Loucy (cell line): ENCODE results near the gene RFC1.

ENCODE experiments used
- H2AFZ ChIP-seq: fragments of 200-600 bp; sonication (generic); 2 replicates; pipeline ENCODE4 v1.6.0; 2016; ENCODE audit warnings: antibody characterized with exemption, mild to moderate bottlenecking, low read length, moderate library complexity
- H3F3A ChIP-seq: fragments of 200-600 bp; 2 replicates; pipeline ENCODE4 v1.6.0; 2016; ENCODE audit warnings: antibody characterized with exemption, low read depth, mild to moderate bottlenecking
- H3K27me3 ChIP-seq: fragments of 200-600 bp; sonication (generic); 2 replicates; pipeline ENCODE4 v1.6.1; 2014; ENCODE audit warnings: low read length, mild to moderate bottlenecking; ENCODE audit not compliant: insufficient read depth, poor library complexity, severe bottlenecking
- H3K36me3 ChIP-seq: fragments of 200-600 bp; sonication (generic); 2 replicates; pipeline ENCODE4 v1.6.1; 2016; ENCODE audit warnings: low read length; ENCODE audit not compliant: insufficient read depth
- H3K4me1 ChIP-seq: fragments of 200-600 bp; sonication (generic); 2 replicates; pipeline ENCODE4 v1.5.1; 2014; ENCODE audit warnings: low read length, mild to moderate bottlenecking; ENCODE audit not compliant: insufficient read depth, poor library complexity, severe bottlenecking
- H3K4me2 ChIP-seq: fragments of 200-600 bp; sonication (generic); 2 replicates; pipeline ENCODE4 v1.6.0; 2014; ENCODE audit warnings: antibody characterized with exemption, low read length, low read depth, mild to moderate bottlenecking; ENCODE audit not compliant: poor library complexity, severe bottlenecking
- H3K4me3 ChIP-seq: fragments of 200-600 bp; sonication (generic); 2 replicates; pipeline ENCODE4 v1.5.1; 2014; ENCODE audit warnings: low read length, mild to moderate bottlenecking, mixed read lengths; ENCODE audit not compliant: poor library complexity, severe bottlenecking
- H3K79me2 ChIP-seq: fragments of 200-600 bp; sonication (generic); 2 replicates; pipeline ENCODE4 v1.6.1; 2014; ENCODE audit warnings: low read length; ENCODE audit not compliant: insufficient read depth
- H3K9ac ChIP-seq: fragments of 200-600 bp; sonication (generic); 2 replicates; pipeline ENCODE4 v1.6.0; 2014; ENCODE audit warnings: mild to moderate bottlenecking, low read depth, low read length, moderate library complexity; ENCODE audit not compliant: poor library complexity, severe bottlenecking
- H3K9me2 ChIP-seq: fragments of 200-600 bp; sonication (generic); replicated peaks from 2 replicates; pipeline ENCODE4 v1.6.1; 2016; ENCODE audit warnings: low read depth, low read length, mixed read lengths
- H3K9me3 ChIP-seq: fragments of 200-600 bp; sonication (generic); 2 replicates; pipeline ENCODE4 v1.6.1; 2014; ENCODE audit warnings: mild to moderate bottlenecking, antibody characterized with exemption, low read length, low read depth; ENCODE audit not compliant: insufficient read depth
- H4K20me1 ChIP-seq: fragments of 200-600 bp; sonication (generic); 2 replicates; pipeline ENCODE4 v1.6.0; 2014; ENCODE audit warnings: antibody characterized with exemption, low read length, mild to moderate bottlenecking; ENCODE audit not compliant: insufficient read depth, poor library complexity, severe bottlenecking
- CTCF ChIP-seq: fragments of 200-600 bp; sonication (generic); conservative IDR thresholded peaks from 2 replicates; pipeline ENCODE4 v1.5.1; 2014; ENCODE audit warnings: mild to moderate bottlenecking, antibody characterized with exemption, low read length
- EZH2phosphoT487 ChIP-seq: fragments of 200-600 bp; IDR thresholded peaks from 2 replicates; pipeline ENCODE4 v1.6.1; 2018; ENCODE audit warnings: antibody characterized with exemption, mild to moderate bottlenecking, moderate library complexity, borderline replicate concordance

RFC1 gene

GRCh38 chr4:39326468-39326977, 39.6 kb downstream of the RFC1 start:
- H3F3A ChIP-seq, result no peaks in the 10 kb centered on the region
- no peak overlapping the region for H3K4me3 ChIP-seq
- no peaks in the 10 kb centered on the region for H3K9me2 ChIP-seq
- H3K79me2 ChIP-seq, result peaks cover 36% of the 10 kb centered on the region
- H3K9me3 ChIP-seq, result no peaks in the 10 kb centered on the region
- no peak overlapping the region for H3K9ac ChIP-seq
- H3K4me2 ChIP-seq, result no peak overlapping the region
- no peak overlapping the region for H2AFZ ChIP-seq
- peaks cover 56% of the 10 kb centered on the region for H3K36me3 ChIP-seq
- no peak for TF ChIP-seq EZH2phosphoT487
- TF ChIP-seq CTCF, result no peak
- no peaks in the 10 kb centered on the region for H3K4me1 ChIP-seq
- H4K20me1 ChIP-seq, result peaks cover 7% of the 10 kb centered on the region
- H3K27me3 ChIP-seq, result no peaks in the 10 kb centered on the region

- Histone ChIP-seq H4K20me1 (no peaks in the 10 kb centered on the region), H3K79me2 (peaks cover 24% of the 10 kb centered on the region), H3K9me2 (no peaks in the 10 kb centered on the region), H3K9me3 (no peaks in the 10 kb centered on the region), H3F3A (no peaks in the 10 kb centered on the region), H3K9ac (no peak overlapping the region), H2AFZ (no peak overlapping the region), H3K27me3 (no peaks in the 10 kb centered on the region), H3K4me1 (no peaks in the 10 kb centered on the region), H3K36me3 (peaks cover 70% of the 10 kb centered on the region), H3K4me2 (no peak overlapping the region), H3K4me3 (no peak overlapping the region)
- no peak for TF ChIP-seq CTCF
- TF ChIP-seq EZH2phosphoT487, result no peak
These were observed 41.1 kb downstream of the RFC1 start for GRCh38 chr4:39324897-39325613.

GRCh38 chr4:39324446-39324845, 41.7 kb downstream of the RFC1 start:
- H3K9me3 ChIP-seq, result no peaks in the 10 kb centered on the region
- no peak overlapping the region for H3K4me3 ChIP-seq
- H3K36me3 ChIP-seq, result peaks cover 76% of the 10 kb centered on the region
- no peak overlapping the region for H3K9ac ChIP-seq
- H2AFZ ChIP-seq, result no peak overlapping the region
- no peaks in the 10 kb centered on the region for H3K4me1 ChIP-seq
- H3K9me2 ChIP-seq, result no peaks in the 10 kb centered on the region
- no peaks in the 10 kb centered on the region for H3K27me3 ChIP-seq
- no peaks in the 10 kb centered on the region for H3F3A ChIP-seq
- TF ChIP-seq EZH2phosphoT487 (no peak), CTCF (no peak)
- no peaks in the 10 kb centered on the region for H4K20me1 ChIP-seq
- H3K79me2 ChIP-seq, result peaks cover 18% of the 10 kb centered on the region
- no peak overlapping the region for H3K4me2 ChIP-seq
